ENCODE data around the gene SDCBP2.

Gene SDCBP2

GRCh38 chr20:1272368-1273100 is 56.4 kb downstream of the SDCBP2 start:
- TF ChIP-seq, protein P1, sequence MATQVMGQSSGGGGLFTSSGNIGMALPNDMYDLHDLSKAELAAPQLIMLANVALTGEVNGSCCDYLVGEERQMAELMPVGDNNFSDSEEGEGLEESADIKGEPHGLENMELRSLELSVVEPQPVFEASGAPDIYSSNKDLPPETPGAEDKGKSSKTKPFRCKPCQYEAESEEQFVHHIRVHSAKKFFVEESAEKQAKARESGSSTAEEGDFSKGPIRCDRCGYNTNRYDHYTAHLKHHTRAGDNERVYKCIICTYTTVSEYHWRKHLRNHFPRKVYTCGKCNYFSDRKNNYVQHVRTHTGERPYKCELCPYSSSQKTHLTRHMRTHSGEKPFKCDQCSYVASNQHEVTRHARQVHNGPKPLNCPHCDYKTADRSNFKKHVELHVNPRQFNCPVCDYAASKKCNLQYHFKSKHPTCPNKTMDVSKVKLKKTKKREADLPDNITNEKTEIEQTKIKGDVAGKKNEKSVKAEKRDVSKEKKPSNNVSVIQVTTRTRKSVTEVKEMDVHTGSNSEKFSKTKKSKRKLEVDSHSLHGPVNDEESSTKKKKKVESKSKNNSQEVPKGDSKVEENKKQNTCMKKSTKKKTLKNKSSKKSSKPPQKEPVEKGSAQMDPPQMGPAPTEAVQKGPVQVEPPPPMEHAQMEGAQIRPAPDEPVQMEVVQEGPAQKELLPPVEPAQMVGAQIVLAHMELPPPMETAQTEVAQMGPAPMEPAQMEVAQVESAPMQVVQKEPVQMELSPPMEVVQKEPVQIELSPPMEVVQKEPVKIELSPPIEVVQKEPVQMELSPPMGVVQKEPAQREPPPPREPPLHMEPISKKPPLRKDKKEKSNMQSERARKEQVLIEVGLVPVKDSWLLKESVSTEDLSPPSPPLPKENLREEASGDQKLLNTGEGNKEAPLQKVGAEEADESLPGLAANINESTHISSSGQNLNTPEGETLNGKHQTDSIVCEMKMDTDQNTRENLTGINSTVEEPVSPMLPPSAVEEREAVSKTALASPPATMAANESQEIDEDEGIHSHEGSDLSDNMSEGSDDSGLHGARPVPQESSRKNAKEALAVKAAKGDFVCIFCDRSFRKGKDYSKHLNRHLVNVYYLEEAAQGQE (IDR thresholded peaks at IDR 0.05; ENCODE audit: low read depth) = no peak
- TF ChIP-seq TEAD4 (IDR thresholded peaks at IDR 0.05) (no peak), CEBPB (IDR thresholded peaks at IDR 0.05) (no peak), USF1 (IDR thresholded peaks at IDR 0.05) (no peak), MAX (IDR thresholded peaks at IDR 0.05) (no peak), CREB1 (IDR thresholded peaks at IDR 0.05; ENCODE audit: low read depth) (no peak), FOXM1 (IDR thresholded peaks at IDR 0.05; ENCODE audit: borderline replicate concordance, low read depth) (no peak), EGR1 (IDR thresholded peaks at IDR 0.05) (no peak), NFIC (IDR thresholded peaks at IDR 0.05) (no peak), TAF1 (IDR thresholded peaks at IDR 0.05; ENCODE audit: low read depth) (no peak), RAD21 (IDR thresholded peaks at IDR 0.05; ENCODE audit: low read depth) (no peak), YY1 (IDR thresholded peaks at IDR 0.05; ENCODE audit: low read depth) (no peak), TCF12 (IDR thresholded peaks at IDR 0.05; ENCODE audit: low read depth) (no peak), EP300 (IDR thresholded peaks at IDR 0.05; ENCODE audit: borderline replicate concordance) (no peak), ZBTB7A (IDR thresholded peaks at IDR 0.05; ENCODE audit: low read depth) (no peak)

GRCh38 chr20:1269850-1270249 is 59.1 kb downstream of the SDCBP2 start:
- TF ChIP-seq RAD21 (IDR thresholded peaks at IDR 0.05; ENCODE audit: low read depth) (no peak), ZBTB7A (IDR thresholded peaks at IDR 0.05; ENCODE audit: low read depth) (no peak), EP300 (IDR thresholded peaks at IDR 0.05; ENCODE audit: borderline replicate concordance) (no peak), FOXM1 (IDR thresholded peaks at IDR 0.05; ENCODE audit: borderline replicate concordance, low read depth) (no peak), NFIC (IDR thresholded peaks at IDR 0.05) (no peak), EGR1 (IDR thresholded peaks at IDR 0.05) (no peak), CEBPB (IDR thresholded peaks at IDR 0.05) (no peak), CREB1 (IDR thresholded peaks at IDR 0.05; ENCODE audit: low read depth) (no peak), TAF1 (IDR thresholded peaks at IDR 0.05; ENCODE audit: low read depth) (no peak), TEAD4 (IDR thresholded peaks at IDR 0.05) (no peak), MAX (IDR thresholded peaks at IDR 0.05) (no peak), USF1 (IDR thresholded peaks at IDR 0.05) (no peak)
- TF ChIP-seq, protein P1 (IDR thresholded peaks at IDR 0.05; ENCODE audit: low read depth) = no peak

- no peak for TF ChIP-seq ZBTB7A (IDR thresholded peaks at IDR 0.05; ENCODE audit: low read depth)
- no peak for TF ChIP-seq TEAD4 (IDR thresholded peaks at IDR 0.05)
- TF ChIP-seq TAF1 (IDR thresholded peaks at IDR 0.05; ENCODE audit: low read depth) = no peak
- TF ChIP-seq NFIC (IDR thresholded peaks at IDR 0.05) = no peak
- TF ChIP-seq FOXM1 (IDR thresholded peaks at IDR 0.05; ENCODE audit: borderline replicate concordance, low read depth) = no peak
- TF ChIP-seq CREB1 (IDR thresholded peaks at IDR 0.05; ENCODE audit: low read depth) = no peak
- TF ChIP-seq YY1 (IDR thresholded peaks at IDR 0.05; ENCODE audit: low read depth) = no peak
- TF ChIP-seq, protein P1 (IDR thresholded peaks at IDR 0.05; ENCODE audit: low read depth) = no peak
- TF ChIP-seq EGR1 (IDR thresholded peaks at IDR 0.05) = no peak
- no peak for TF ChIP-seq MAX (IDR thresholded peaks at IDR 0.05)
- TF ChIP-seq RAD21 (IDR thresholded peaks at IDR 0.05; ENCODE audit: low read depth) = no peak
- TF ChIP-seq TCF12 (IDR thresholded peaks at IDR 0.05; ENCODE audit: low read depth) = no peak
- TF ChIP-seq CEBPB (IDR thresholded peaks at IDR 0.05) = no peak
- TF ChIP-seq USF1 (IDR thresholded peaks at IDR 0.05) = no peak
- no peak for TF ChIP-seq EP300 (IDR thresholded peaks at IDR 0.05; ENCODE audit: borderline replicate concordance)
These were observed 59.7 kb downstream of the SDCBP2 start for GRCh38 chr20:1269235-1269634.
